ENCODE measurements around the gene CHD1. TPM values are rescaled to one million over a fixed set of nuclear protein-coding genes. Genes with fewer than 3 reads are reported as not detected.

Gene CHD1
- total and polyA plus RNA-seq, 2 experiments from 2014 or later, result 11.4 to 47.2 TPM

- Histone ChIP-seq H3K4me3 (peak overlapping the region; percentile 67), H3K27ac (peak overlapping the region; percentile 96), H3K36me3 (peaks cover 24% of the 10 kb centered on the region), H3K27me3 (no peaks in the 10 kb centered on the region), H3K4me1 (ENCODE audit: low read depth) (peaks cover 9% of the 10 kb centered on the region), H3K9me3 (ENCODE audit: low read depth) (no peaks in the 10 kb centered on the region)
- DNase-seq (ENCODE audit: low read depth in 1 of 2, low spot score in 1 of 2), result peak; percentile 55 to 81
- no peak for TF ChIP-seq CTCF (IDR thresholded peaks at IDR 0.05; ENCODE audit: low read depth, low read length)
Observed at GRCh38 chr5:98927242-98927988, 1.4 kb downstream of the CHD1 start.

GRCh38 chr5:98923966-98924365 lies 4.8 kb downstream of the CHD1 start:
- Histone ChIP-seq H3K27me3 (no peaks in the 10 kb centered on the region), H3K27ac (no peak overlapping the region), H3K9me3 (ENCODE audit: low read depth) (no peaks in the 10 kb centered on the region), H3K36me3 (peaks cover 27% of the 10 kb centered on the region), H3K4me1 (ENCODE audit: low read depth) (peaks cover 9% of the 10 kb centered on the region), H3K4me3 (no peak overlapping the region)
- no peak for TF ChIP-seq CTCF (IDR thresholded peaks at IDR 0.05; ENCODE audit: low read depth, low read length)
- no peak for DNase-seq (ENCODE audit: low read depth in 1 of 2, low spot score in 1 of 2)

GRCh38 chr5:98921947-98922505 lies 6.8 kb downstream of the CHD1 start:
- Histone ChIP-seq H3K4me1 (ENCODE audit: low read depth) (peaks cover 9% of the 10 kb centered on the region), H3K36me3 (peaks cover 27% of the 10 kb centered on the region), H3K27me3 (no peaks in the 10 kb centered on the region)

GRCh38 chr5:98917433-98917832 lies 11.4 kb downstream of the CHD1 start:
- Histone ChIP-seq H3K4me3 (no peak overlapping the region), H3K4me1 (ENCODE audit: low read depth) (no peaks in the 10 kb centered on the region), H3K36me3 (peaks cover 3% of the 10 kb centered on the region), H3K27ac (no peak overlapping the region), H3K9me3 (ENCODE audit: low read depth) (no peaks in the 10 kb centered on the region), H3K27me3 (no peaks in the 10 kb centered on the region)
- no peak for DNase-seq (ENCODE audit: low read depth in 1 of 2, low spot score in 1 of 2)
- TF ChIP-seq CTCF (IDR thresholded peaks at IDR 0.05; ENCODE audit: low read depth, low read length), result no peak

More at GRCh38 chr5:98921947-98922505, 6.8 kb downstream of the CHD1 start:
- Histone ChIP-seq H3K4me3 (no peak overlapping the region), H3K27ac (no peak overlapping the region), H3K9me3 (ENCODE audit: low read depth) (no peaks in the 10 kb centered on the region)
- no peak for DNase-seq (ENCODE audit: low read depth in 1 of 2, low spot score in 1 of 2)
- TF ChIP-seq CTCF (IDR thresholded peaks at IDR 0.05; ENCODE audit: low read depth, low read length), result no peak

GRCh38 chr5:98916540-98916939 lies 12.3 kb downstream of the CHD1 start:
- no peak overlapping the region for H3K4me3 ChIP-seq
- no peak for DNase-seq (ENCODE audit: low read depth in 1 of 2, low spot score in 1 of 2)
- peaks cover 2% of the 10 kb centered on the region for H3K4me1 ChIP-seq (ENCODE audit: low read depth)
- no peaks in the 10 kb centered on the region for H3K9me3 ChIP-seq (ENCODE audit: low read depth)
- TF ChIP-seq CTCF (IDR thresholded peaks at IDR 0.05; ENCODE audit: low read depth, low read length), result no peak
- H3K27ac ChIP-seq, result no peak overlapping the region
- H3K36me3 ChIP-seq, result no peaks in the 10 kb centered on the region
- no peaks in the 10 kb centered on the region for H3K27me3 ChIP-seq

Data from cardiac muscle cell (in vitro differentiated cells and primary cell).